ENCODE results near the gene HAL.

HAL gene, protein sequence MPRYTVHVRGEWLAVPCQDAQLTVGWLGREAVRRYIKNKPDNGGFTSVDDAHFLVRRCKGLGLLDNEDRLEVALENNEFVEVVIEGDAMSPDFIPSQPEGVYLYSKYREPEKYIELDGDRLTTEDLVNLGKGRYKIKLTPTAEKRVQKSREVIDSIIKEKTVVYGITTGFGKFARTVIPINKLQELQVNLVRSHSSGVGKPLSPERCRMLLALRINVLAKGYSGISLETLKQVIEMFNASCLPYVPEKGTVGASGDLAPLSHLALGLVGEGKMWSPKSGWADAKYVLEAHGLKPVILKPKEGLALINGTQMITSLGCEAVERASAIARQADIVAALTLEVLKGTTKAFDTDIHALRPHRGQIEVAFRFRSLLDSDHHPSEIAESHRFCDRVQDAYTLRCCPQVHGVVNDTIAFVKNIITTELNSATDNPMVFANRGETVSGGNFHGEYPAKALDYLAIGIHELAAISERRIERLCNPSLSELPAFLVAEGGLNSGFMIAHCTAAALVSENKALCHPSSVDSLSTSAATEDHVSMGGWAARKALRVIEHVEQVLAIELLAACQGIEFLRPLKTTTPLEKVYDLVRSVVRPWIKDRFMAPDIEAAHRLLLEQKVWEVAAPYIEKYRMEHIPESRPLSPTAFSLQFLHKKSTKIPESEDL

DNA sequence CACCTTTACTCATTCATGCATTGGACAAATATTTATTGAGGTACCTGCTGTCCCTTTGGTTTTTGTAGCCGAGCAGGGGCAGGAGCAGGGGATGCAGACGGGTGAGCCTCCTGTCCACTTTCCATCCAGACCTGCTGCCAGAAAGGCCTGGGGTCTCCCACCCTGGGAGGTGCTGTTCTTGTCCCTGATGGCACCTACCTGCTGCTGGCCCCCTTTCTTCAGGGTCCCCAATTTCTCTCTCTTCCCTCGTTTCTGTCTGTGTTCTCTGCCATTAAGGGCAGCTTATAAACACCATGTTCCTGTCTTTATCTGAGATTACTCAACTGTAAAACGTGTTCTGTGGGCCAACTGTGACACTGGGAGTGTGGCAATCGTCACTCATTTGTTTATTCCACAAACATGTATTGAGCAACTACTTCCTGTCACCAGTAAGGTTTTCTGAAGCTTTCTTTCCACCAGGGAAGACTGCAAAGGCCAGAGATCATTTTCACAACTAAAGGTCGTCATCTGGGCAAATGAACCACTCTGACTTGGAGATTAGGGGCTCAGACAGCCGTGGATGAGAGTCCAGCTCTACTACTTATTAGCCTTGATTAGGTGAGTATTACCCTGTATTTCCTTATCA is at the start of gene HAL:
TSS of gene HAL (minus strand) at position 311 of the 625 bp plus-strand sequence. CDS start 434 bp downstream, outside the sequence.
- DNase-seq, result peak; percentile 10

DNA sequence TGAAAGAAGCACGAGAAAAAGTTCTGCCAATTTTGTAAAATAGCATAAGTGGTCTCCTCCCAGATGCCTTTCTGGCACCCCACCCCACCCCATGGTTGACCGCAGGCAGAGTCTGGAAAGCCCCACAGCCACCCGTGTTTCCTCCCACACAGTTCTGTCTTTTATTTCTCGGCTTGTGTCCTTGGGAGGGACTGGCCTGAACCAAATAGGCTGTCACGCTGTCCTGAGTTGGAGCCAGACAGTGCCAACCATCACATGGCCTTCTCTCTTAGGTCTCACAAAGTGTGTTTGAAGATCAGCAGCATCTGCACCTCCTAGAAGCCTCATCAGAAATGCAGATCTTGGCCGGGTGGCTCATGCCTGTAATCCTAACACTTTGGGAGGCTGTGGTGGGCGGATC is 49.4 kb upstream of the HAL start:
- DNase-seq, result no peak

DNA sequence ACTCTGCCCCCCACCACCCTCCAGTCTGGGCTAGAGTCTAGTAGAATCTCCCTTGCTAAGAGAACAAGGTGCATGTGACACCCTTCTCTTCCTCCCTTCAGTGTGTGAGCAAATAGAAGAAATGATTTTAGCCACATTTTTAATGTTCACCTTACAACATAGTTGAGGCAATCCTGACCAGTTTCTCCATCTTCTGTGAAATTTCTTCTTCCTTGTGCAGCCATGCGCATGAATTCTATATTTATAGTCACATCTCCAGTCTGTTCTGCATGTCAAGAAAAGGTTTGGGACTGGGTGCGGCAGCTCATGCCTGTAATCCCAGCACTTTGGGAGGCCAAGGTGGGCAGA is 48.8 kb upstream of the HAL start:
- no peak for DNase-seq

DNA sequence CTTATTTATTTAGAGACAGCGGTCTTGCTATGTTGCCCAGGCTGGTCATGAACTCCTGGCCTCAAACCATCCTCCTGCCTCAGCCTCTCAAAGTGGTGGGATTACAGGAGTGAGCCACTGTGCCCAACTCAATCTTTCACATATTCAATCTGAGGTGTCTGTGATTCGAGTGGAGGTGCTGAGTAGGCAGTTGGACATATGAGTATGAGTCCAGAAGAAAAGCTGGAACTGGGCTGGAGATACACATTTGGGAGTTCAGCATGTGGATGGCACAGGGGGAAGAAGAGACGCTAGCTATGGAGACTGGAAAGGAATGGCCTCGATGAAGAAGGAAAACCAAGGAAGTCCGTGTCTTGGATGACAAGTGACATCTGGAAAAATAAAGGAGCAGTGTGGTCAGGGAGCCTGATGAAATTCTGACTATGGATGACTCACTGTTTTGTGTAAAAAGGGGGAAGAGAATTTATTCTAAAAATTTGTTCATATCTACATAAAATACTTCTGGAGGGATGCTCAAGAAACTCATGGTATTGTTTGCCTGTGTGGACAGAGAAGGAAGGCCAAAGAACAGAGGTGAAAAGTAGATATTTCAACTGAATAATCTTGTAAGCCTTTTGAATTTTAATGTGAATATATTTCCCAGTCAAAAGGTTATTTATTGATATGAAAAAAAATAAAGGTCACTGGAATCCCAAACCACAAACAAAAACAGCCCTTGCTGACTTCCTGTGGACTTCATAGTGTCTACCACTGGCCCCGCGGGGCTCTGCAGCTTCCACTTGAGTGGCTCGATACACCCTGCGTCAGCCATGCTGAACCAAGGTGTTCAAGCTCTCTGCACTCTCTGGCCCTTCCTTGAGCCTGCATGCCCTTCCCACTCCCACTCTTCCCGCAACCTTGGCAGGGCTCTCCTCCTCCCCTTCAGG is 48.1 kb upstream of the HAL start:
- no peak for DNase-seq

DNA sequence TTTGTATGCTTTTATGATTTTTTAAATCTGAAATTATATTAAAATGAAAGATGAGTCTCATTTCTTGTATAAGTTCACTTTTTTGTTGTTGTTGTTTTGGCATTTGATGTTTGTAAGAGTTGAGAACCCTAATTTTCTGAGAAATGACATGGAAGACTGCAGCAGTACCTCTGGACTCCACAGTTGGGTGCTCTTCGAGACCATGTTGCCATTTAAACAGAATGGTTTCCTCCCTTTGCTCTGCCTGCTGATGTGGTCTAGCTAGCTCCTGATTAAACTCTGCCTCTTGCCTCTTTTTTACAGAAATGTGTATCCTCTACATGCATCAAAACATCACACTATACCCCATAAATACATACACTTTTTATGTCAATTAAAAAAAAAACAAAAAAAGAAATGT is 45.0 kb upstream of the HAL start:
- no peak for DNase-seq

DNA sequence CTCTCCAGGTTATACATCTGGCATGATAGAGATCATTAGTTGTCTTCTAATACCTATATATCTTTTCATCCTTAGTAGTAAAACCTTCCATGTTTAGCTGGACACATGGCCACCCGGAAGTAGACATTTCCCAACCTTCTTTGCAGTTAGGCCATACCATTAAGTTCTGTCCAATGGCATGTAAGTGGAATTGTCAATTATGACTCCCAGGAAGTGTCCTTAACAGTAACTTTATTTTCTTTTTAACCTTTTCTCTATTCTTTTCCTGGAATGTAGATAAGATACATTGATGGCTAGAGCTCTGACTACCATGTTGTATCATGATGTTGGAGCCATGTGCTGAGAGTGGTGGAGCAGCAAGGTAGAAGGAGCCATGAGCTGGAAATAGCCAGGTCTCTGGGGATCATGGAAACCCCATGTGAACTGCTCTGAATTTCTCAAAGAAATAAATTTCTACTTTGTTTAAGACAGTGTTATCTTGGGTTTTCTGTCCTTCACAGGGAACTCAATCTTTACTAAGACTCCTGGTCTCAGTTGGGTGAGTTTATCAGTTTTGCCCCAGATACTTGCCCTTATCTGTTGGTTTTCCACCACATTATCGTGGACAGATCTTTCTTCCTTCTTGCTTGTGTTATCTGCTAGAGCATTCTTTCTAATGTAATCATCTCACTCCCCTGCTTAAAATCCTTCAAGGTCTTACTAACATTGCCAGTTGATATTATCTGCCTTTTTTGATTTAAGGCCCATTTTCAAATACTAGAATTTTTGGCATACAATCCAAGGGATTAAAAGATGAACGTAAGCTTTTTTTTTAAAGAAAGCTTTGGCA is 44.4 kb upstream of the HAL start:
- DNase-seq, result no peak

DNA sequence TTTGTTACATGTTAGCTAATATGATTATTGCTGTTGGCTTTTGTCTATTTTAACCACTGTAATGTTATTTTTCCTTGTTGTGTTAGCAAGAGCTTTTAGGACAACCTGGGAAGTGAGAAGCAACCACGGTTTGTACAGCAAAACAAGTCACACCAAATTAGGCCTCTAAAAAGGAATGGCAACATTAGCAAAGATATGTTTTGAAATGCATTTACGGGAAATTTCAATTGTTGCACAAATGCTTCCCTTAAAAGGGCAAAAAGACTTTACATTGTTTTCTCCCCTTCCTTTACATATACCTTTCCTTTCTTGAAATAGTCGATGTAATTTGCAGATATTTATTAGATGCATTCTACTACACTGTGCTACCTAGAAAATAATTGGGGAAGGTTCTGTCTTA is 43.4 kb upstream of the HAL start:
- DNase-seq, result no peak

DNA sequence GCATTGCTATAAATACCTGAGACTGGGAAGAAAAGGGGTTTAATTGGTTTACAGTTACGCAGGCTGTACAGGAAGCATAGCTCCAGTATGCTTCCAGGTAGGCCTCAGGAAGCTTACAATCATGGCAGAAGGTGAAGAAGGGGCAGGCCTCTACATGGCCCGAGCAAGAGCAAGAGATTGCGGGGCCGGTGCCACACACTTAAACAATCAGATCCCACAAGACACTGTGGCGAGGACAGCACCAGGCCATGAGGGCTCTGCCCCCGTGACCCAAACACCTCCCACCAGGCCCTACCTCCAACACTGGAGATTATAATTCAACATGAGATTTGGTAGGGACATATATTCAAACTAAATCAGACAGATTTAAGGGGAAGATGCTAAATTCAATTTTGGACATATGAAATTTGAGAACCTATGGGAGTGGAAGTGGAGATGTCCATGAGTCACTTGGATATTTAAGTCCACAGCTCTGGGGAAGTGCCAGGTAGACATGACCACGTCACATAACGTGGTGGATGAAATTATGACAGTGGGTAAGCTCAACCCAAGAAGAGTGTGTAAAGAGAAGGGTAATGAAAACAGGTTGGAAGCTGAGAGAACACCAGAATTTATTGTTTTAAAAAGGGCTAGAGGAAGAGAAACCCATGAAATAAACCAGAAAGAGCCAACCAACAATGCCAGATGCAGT is 40.8 kb upstream of the HAL start:
- no peak for DNase-seq

DNA sequence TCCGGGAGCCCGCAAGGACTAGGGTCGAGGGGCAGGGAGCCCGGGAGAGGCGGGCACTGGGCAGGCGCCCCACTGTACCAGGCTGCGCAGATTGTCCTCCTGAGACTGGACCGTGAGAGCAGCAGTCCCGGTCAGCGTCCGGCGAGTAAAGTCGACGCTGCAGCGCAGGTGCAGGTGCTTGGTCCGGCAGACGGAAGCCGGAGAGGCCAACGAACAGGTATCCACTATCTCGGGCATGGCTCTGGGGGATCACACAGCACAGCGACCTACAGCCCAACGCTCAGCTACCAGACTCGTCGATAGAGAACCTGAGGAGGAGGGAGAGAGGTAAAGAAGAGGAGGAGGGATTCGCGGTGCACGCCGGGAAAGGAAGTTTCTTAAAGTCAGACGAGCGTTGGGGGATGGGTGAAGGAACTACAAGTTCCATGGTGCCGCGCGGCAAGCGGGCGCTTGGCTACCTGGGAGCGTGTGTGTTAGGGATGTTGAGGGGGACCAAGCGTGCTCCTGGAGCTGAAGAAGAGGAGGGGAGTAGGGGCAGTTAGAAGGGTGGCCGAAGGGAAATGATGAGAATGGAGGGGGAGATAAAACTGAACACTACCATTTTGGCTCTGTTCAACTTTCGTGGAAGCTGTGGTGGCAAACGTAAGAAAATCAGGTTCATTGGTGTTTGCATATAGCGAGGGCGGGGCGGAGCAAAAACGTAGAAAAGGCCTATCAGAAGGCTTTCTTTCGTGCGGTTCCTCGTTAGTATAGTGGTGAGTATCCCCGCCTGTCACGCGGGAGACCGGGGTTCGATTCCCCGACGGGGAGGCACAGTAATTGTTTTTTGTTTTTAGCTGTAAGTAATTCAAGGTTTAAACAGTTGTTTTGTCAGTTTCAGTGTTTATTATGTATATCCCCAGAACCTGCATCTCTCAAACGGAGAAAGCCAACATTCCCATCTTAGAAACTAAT is 39.4 kb upstream of the HAL start, which contains the start of gene LTA4H:
TSS of gene LTA4H (minus strand) at position 305 of the 954 bp plus-strand sequence. CDS start at position 237, 68 bp downstream.
- peak; percentile 97 for DNase-seq

DNA sequence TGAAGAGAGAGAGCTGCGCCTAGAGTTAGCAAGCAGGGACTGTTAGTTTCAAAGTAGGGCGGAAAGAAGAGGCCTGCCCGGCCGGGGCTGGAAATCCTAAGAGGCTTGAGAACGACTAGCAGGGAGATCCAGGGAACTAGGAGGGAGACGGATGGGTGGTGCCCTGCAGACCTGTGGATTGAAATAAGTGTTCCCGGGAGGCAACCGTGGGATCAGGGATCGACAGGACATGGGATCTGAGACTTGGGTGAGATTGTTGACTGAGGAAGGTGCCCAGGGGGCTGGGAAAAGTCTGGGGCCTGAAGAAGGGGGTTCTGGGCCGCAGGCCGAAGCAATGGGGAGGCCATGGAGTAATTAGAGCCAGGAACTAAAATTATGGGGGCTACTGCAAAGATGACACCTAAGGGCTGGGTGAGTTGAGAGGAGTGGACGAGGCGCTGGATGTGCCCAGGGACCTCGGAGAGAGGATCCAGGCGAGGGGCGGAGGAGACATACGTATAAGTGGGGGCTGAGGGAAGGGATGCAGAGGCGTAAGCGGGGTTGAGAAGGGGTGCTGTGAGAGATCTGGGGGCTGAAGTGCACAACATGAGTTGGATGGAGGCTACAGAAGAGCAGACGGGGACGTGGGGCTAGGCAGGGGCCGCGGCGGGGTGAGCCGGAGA is 38.6 kb upstream of the HAL start:
- no peak for DNase-seq

DNA sequence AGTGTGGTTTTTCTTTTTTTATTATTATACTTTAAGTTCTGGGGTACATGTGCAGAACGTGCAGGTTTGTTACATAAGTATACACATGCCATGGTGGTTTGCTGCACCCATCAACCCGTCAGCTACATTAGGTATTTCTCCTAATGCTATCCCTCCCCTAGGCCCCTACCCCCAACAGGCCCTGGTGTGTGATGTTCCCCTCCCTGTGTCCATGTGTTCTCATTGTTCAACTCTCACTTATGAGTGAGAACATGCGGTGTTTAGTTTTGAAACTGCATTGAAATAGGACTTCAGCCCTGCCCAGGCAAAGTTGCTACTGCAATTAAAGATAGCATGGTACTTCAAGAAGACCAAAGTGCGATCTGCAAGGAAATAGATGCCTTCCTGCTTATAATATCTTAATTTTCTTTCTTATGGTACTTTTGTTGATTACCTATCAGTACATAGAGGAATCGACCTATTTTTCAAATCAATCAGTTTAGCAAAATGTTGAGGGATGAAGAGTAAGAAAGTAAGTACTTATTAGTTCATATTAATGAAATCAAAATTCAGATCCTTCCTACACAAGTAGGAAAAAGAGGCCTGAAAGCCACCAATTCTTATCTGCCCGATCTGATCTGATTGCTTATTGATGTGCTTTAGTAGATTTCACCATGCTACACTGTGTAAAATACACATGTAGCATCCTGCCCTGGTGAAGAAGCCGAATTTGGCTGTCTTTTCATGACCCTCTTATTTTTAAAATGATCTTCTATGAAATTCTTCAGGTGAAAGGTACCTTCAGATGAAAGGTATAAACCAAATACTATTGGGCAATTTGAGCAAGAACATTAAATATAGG is 37.6 kb upstream of the HAL start:
- DNase-seq, result no peak

DNA sequence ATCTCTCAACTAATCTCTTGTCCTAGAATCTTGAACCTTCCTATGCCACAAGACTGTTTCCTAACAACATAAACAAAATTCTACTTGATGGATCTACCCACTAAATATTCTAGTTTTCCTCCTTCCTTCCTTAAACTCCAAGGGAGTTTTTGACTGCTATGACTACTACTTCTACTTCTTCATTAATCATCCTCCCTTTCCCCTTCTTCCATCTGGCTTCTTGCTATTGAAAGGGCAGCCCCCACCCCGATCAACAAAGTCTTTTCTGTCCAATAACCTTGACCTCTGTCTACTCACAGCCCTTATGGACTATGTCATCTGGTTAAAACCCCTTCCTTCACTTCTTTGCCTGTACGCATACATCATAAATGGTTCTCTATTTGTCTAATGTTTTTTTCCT is 33.7 kb upstream of the HAL start:
- no peak for DNase-seq

DNA sequence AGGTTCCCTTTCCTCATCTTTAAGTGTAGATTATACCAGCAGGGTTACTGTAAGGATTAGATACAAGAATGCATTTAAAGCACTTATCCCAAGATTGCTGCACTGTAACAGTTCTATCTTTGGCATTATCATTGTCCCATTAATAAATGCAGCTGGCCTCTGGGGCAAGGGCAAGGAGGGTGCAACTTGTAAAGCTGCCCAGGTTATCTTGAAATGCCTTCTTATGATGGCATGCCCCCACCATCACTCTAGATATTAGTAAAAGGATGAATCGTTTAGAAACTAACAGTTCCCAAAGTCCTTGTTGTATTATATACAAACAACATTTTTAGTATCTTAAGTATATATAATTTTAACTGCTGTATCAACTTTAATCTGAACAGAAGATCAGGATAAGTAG is 32.4 kb upstream of the HAL start:
- DNase-seq, result peak; percentile 25

DNA sequence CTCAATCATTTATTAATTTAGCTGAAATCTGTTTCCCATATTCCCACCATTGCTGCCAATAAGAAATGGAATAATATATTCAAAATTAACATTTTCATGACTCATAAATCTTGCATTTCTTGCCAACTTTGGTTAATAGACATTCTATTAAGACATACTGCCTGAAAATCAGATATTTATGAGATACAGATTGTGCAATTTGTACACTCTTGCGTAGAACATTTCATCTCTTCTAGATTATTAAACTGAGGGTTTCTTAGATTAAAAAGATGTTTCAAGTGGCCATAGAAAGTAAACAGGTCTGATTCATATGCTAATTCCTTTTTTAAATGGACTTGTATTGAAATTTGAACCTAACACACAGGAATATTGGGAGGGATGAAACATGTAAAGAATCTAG is 30.2 kb upstream of the HAL start:
- DNase-seq, result no peak

DNA sequence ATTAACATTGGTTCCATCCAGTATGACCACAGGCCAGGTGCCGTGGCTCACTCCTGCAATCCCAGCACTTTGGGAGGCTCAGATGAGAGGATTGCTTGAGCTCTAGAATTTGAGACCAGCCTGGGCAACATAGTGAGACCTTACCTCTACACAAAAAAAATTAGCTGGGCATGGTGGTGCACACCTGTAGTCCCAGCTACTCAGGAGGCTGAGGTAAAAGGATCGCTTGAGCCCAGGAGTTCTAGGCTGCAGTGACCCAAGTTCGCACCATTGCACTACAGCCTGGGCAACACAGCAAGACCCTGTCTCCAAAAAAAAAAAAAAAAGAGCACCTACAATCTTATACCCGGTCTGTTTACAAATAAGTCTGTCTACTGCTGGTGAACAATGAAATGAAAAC is 29.4 kb upstream of the HAL start:
- no peak for DNase-seq

DNA sequence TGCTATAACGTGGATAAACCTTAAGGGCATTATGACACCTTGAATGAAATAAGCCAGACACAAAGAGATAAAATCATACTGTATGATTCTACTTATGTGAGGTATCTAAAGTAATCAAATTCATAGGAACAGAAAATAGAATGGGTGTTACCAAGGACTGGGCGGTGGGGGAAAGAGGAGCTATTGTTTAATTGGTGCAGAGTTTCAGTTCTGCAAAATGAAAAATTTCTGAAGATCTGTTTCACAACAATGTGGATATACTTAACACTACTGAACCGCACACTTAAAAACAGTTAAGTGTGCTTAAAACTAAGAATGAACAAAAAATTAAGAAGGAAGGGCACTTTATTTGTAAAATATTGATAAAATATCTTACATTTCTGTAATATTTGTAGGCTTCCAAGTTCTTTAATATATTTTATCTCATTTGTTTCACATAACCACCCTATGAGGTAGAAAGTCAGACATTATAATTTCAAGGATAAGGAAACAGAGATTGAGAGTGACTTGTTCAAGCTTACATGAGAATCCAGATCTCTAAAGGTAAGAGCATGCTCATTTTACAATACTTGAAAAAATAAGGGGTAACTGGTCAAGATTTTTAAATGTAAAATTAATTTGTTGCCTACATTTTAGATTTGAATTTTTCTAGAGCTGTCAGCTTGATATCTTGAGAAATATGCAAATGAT is 24.3 kb upstream of the HAL start:
- no peak for DNase-seq

DNA sequence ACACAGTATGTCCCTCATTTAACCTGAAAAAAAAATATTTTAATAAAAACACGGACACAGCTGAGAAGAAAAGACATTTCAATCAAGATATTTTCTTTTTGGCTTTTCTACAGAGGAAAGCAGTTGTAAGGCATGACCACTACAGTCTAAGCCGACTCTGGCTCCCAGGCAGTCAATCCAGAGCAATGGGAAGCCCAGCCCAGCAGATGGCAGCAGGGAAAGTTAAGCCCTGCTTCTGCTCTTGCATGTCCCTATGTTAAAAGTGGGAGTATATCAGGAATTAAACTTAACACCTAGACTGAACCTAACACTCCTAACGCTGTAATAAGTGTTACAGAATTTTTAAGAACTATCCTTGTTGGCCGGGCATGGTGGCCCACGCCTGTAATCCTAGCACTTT is 19.5 kb upstream of the HAL start:
- DNase-seq, result no peak

Data from activated CD4-positive, alpha-beta T cell treated with anti-CD3 and anti-CD28 coated beads, Interleukin-2, Interleukin-6, amounts not matched to agents 100 ng/mL and 50 ng/mL, durations not matched to agents 16 hours and 8 hours (primary cell).